SHP77 (cell line): Measurements from ENCODE around the gene PTGDR2.

Experiments
- DNase-seq, 2 experiments: peaks; one replicate each; lab custom pipeline; 2025; lab: John Stamatoyannopoulos, UW

PTGDR2 gene

DNA sequence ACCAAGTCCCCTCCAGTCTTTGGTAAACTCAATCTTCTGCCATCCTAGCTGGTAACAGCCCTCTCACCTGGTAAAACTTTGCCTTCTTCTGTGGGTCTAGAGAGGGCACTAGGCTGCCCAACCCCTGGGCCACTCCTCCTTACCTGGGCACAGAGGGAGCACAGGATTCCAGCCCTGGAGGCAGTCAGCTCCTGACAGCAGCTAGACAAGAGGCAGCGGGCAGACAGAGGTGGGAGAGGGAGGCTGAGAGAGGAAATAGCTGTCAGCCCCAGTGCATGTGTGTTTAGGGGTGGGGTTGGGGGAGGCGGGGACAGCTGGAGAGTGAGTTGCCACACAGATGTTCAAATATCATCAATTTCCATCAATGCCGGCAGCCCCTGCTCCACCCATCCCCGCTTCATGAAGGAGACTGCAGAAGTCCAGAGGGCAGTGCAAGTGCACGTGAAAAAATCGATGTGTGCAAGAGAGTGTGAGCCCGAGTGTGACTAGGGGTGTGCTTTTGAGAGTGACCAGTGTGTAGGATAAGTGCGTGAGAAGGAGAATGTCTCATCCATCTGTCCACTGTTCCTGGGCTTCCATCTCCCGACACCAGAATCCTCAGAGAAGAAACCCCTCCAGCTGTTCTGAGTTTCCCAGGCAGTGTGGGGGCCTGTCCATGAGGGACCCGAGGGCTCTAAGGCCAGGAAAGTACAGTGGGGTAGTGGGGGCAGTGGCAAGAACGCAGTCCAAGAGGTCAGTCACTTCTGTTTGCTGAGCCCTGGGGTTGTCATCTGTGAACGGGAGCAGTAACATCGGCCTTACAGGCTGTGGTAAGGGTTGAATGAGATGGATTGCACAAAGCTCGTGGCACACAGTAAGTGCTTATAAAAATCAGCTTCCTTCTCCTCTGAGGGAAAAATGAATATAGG is at the start of gene PTGDR2:
PTGDR2 (minus strand) TSS at position 225 of the 908 bp plus-strand sequence. CDS start 2,228 bp downstream, outside the sequence.
- no peak for DNase-seq

GRCh38 chr11:60905047-60905446 is 49.3 kb upstream of the PTGDR2 start:
- no peak for DNase-seq

- no peak for DNase-seq
Observed at GRCh38 chr11:60902625-60903024, 46.9 kb upstream of the PTGDR2 start.

GRCh38 chr11:60900673-60901404 is 45.1 kb upstream of the PTGDR2 start:
- no peak for DNase-seq

- DNase-seq = no peak
Observed at GRCh38 chr11:60899977-60900376, 44.2 kb upstream of the PTGDR2 start.

- DNase-seq = peak in 1 of 2 experiments; percentile 3
Observed at GRCh38 chr11:60899046-60899936, 43.5 kb upstream of the PTGDR2 start.

DNA sequence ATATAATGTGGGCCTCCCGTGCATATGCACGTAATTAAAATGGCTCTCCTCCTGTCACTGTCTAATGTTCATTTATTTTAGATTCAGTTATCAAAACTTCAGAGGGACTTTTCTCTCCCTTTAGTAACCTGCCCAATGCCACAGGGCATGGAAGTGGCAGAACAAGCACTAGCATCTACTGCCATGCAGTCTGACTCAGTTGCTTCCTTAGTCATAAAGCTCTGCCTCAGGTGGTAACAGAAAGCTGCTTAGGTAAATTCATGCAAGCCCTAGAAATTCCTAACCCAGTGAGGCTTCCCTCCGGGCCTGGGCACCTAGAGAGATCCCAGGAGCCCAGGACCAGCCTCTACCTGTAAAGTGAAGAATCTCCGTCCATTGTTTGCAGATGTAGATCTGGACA is 41.7 kb upstream of the PTGDR2 start:
- DNase-seq = no peak

GRCh38 chr11:60895687-60896086 is 39.9 kb upstream of the PTGDR2 start:
- DNase-seq = no peak

- DNase-seq = no peak
Observed at GRCh38 chr11:60891103-60891741, 35.5 kb upstream of the PTGDR2 start.

DNA sequence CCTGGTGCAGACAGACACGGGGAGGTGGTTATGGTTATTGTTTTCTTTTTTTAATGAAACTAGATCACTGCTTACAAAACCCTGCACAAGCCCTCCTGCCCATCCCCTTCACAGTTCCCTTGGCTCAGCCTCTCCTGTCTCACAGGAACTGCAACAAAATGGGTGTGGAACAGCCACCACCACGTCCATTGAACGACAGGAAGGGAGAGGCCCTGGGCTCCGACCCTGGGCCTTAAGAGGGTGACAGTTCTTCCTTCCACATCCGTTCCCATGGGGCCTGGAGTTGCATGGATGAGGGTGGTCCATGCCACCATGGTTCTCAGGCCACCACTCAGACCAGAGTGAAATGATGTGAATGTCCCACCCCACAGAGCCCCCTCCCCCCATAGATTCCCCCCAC is 34.9 kb upstream of the PTGDR2 start:
- no peak for DNase-seq

DNA sequence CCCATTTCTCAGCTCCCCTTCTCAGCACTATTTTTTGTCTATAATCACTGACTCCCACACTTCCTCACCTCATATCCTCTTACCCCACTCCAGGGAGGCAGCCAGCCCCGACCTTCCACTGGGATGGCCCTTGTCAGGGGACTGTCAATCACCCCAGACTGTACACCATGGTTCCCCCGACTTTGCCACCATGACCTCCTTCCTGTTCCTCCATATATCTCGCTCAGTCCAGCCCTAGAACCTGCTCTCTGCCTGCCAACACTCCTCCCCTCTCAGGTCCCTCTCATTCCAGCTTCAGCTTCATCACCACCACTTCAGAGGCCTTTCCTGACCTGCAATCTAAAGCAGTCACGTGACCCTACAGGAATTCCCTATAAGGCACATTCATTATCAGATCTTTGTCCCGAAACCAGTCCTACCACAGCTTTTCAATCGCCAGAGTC is 34.1 kb upstream of the PTGDR2 start:
- no peak for DNase-seq

DNA sequence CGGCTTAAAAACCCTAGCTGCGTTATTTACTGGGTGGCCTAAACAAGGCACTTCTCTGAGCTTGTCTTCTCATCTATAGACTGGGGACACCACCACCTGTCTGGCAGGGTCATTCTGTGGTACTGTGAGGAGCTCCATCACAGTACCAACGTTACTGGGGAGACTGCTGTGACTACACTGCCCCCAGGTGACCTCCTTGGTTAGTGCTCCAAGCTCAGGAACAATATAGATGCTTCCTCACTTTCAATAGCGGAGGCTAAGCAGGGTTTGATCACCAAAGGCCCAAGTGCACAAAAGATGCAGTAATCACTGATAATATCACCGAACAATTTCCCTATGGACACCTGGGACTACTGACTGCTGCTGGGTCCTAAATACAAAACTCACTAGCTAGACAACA is 31.8 kb upstream of the PTGDR2 start:
- DNase-seq = peak; percentile 41 to 44

DNA sequence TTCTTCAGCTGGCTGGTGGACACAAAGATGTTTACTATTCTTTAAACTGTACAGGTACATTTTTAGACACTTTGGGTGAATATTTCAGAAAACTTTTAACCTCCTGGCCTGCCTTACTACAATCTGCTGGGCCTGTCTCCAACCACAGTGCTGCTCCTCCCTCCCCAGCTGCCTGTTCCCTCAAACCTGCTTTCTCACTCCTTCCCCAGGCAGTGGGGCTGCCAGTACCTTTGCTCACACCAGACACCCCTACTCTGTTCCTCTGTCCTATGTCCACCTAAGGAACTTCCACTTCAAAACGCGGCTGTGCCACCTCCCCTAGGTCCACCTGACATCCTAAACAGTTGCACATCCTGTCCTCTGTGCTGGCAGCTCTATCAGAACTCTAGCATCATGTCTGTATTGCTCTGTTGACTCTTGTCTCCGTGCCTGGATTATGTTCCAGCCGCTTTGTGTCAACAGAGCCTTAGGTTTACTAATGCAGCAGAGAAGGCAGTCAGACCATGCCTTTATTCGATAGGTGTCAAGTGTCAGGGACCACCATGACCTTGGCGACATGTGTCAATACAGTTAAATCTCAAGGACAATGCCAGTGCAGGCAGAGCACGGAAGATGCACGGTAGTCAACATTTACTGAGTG is 25.0 kb upstream of the PTGDR2 start:
- peak; percentile 29 to 53 for DNase-seq

GRCh38 chr11:60879971-60880588 is 24.3 kb upstream of the PTGDR2 start:
- DNase-seq = no peak

- no peak for DNase-seq
Observed at GRCh38 chr11:60879104-60879503, 23.4 kb upstream of the PTGDR2 start.

DNA sequence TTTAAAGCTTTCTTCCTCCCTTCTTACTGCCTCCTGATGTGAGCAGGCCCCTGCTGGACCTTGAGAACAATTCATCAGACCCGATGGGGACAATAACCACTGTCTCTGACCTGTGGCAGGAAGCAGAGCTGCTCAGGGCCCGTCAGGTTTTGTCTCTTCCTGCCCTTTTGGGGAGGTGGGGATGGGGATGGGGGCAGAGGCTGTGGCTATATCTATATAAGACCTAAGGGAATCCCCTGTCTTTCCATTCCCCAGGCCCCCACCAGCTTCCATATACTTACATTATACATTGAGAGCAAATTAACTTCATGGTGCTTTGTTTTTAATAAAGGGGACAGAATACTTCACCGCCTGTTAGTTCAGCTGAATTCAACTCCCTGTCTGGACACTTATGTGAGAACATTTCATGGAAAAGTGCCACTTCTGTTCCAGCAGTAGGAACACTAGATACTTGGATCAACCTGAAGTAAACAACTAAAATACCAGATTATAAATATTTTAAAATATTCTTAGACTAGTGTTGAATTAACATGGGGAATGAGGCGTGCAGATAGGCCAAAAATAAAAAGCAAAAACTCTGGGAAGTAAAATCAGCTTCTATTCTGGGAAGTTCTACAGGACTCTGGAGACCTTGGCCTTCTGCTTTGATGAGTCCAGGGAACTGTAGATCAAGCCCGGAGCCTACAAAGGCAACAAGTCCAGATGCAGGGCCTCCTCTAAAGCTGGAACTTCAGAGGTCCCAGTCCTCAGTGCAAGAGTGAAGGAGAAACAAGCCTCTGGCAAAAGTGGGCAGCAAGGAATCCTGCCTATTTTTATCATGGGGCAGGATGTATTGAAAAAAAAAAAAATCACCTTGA is 22.7 kb upstream of the PTGDR2 start:
- no peak for DNase-seq

DNA sequence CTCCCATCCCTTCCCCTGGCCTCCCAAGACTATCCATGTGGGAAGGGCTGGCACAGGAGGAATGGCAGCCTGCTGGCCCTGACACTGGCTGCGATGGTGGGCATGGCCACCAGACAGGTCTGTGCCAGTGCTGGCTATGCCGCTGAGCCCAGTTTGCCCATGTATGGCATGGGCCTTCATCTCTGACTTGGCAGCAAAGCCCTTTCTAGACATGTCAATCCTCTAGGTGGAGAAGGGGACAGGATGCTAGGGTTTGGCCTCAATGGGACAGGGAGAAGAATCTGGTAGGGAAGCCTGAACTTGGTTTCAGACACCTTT is 20.4 kb upstream of the PTGDR2 start:
- DNase-seq = no peak

DNA sequence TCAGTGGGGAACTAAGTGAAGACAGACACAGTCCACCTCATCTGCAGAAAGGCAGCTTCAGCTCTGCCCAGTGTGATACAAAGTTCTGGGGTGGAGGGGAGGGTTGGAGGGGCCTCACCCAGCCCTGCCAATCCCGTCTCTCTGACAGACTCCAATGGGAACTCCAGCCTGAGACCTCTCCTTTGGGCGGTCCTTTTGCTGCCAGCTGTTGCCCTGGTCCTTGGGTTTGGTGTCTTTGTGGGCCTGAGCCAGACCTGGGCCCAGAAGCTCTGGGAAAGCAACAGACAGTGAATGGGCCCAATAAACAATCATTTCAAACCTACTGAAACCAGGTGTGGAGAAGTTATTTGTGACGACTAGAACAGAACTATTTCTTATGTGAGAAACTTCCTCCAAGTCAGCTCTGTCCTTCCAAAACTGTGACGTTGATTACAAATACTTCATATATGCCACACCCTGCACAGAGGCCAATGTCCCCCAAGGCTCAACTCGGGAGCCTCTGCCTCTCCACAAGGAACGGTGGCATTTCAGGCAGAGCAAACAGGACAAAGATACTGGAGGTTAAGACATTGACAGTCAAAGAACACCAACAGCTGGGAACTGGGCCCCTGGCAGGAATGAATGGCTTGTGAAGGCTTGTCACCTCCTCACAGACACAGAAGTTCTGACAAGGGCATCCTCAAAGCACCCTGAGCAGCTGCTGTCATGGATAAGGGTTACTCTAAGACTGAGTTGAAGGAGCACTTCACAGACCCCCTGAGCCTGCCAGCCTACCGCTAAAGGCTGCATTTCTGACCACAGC is 19.8 kb upstream of the PTGDR2 start:
- no peak for DNase-seq
